CD4-positive, CD25-positive, alpha-beta regulatory T cell (primary cell): ENCODE data around the gene TAL1. TPM values are rescaled to one million over a fixed set of nuclear protein-coding genes. Genes with fewer than 3 reads are reported as not detected.
A peak's percentile ranks its signal among the peaks of the same experiment; 100 is the strongest.
"Not testable (repeated sequence)": the region's sequence is repeated elsewhere in the genome, so short reads cannot be mapped to it uniquely, and the experiment has no call there.

Experiments
- ATAC-seq, 2 donors: fragments of 150-1000 bp; cut with Tn5 transposase; one replicate each; pipeline ENCODE4 v1.10.0; 2021; ENCODE audit warnings: low read depth in 2 of 2, moderate number of reproducible peaks in 2 of 2, moderate library complexity in 1 of 2
- DNase-seq, 3 donors: peaks; one replicate each; pipeline versions ENCODE4 v3.0.0 to v3.0.0-alpha.2; 2012 to 2022; ENCODE audit warnings: mixed read lengths in 1 of 3
- H3K27ac ChIP-seq: one replicate; pipeline ENCODE4 v1.7.0; 2013; ENCODE audit warnings: mild to moderate bottlenecking, low read length; ENCODE audit not compliant: insufficient read depth, poor library complexity, severe bottlenecking
- H3K27me3 ChIP-seq: one replicate; pipeline ENCODE4 v1.7.0; 2013; ENCODE audit warnings: low read length; ENCODE audit not compliant: control insufficient read depth, insufficient read depth
- H3K36me3 ChIP-seq: one replicate; pipeline ENCODE4 v1.7.0; 2013; ENCODE audit warnings: mild to moderate bottlenecking, low read length, moderate library complexity; ENCODE audit not compliant: control insufficient read depth, insufficient read depth
- H3K4me1 ChIP-seq: 2 replicates; pipeline ENCODE4 v1.7.0; 2013; ENCODE audit warnings: mild to moderate bottlenecking, low read length; ENCODE audit not compliant: insufficient read depth, control insufficient read depth, poor library complexity, severe bottlenecking
- H3K4me3 ChIP-seq: one replicate; pipeline ENCODE4 v1.7.0; 2013; ENCODE audit warnings: low read depth, mild to moderate bottlenecking, low read length, moderate library complexity
- H3K9me3 ChIP-seq, 2 experiments: 1 replicate in 1 of 2; 2 replicates in 1 of 2; pipeline ENCODE4 v1.7.0; 2013; ENCODE audit warnings: low read length in 2 of 2, mild to moderate bottlenecking in 1 of 2, moderate library complexity in 1 of 2; ENCODE audit not compliant: control insufficient read depth in 2 of 2
- H3K27ac Mint-ChIP-seq, 3 donors: one replicate each; pipeline ENCODE4 v1.8.0; 2020 to 2022; ENCODE audit warnings: mild to moderate bottlenecking in 3 of 3, mixed read lengths in 3 of 3, moderate library complexity in 2 of 3
- H3K27me3 Mint-ChIP-seq: one replicate; pipeline ENCODE4 v1.8.0; 2022; ENCODE audit warnings: mild to moderate bottlenecking, mixed read lengths
- H3K36me3 Mint-ChIP-seq: one replicate; pipeline ENCODE4 v1.8.0; 2020; ENCODE audit warnings: mixed read lengths
- H3K4me1 Mint-ChIP-seq, 4 donors: one replicate each; pipeline ENCODE4 v1.8.0; 2020 to 2022; ENCODE audit warnings: mixed read lengths in 4 of 4, mild to moderate bottlenecking in 1 of 4
- H3K4me3 Mint-ChIP-seq, 4 donors: one replicate each; pipeline ENCODE4 v1.8.0; 2020 to 2022; ENCODE audit warnings: mild to moderate bottlenecking in 4 of 4, mixed read lengths in 4 of 4, moderate library complexity in 3 of 4
- H3K9me3 Mint-ChIP-seq, 7 donors: one replicate each; pipeline ENCODE4 v1.8.0; 2020 to 2022; ENCODE audit warnings: mixed read lengths in 7 of 7, mild to moderate bottlenecking in 3 of 7, moderate library complexity in 2 of 7
- polyA plus RNA-seq, 4 donors: library from polyadenylated mRNA; unstranded; fragments of 300-500 nt; fragmentation: Illumina TruSeq; gene quantifications; one replicate each; pipeline ENCODE4 v1.2.3, GENCODE V29; 2021
- total RNA-seq: library from RNA; stranded (reverse); gene quantifications from one replicate; pipeline ENCODE4 v1.2.3, GENCODE V29; 2022

The TAL1 gene
- total and polyA plus RNA-seq, 5 donors from 2014 or later = 4.4 TPM; not detected in 4

DNA sequence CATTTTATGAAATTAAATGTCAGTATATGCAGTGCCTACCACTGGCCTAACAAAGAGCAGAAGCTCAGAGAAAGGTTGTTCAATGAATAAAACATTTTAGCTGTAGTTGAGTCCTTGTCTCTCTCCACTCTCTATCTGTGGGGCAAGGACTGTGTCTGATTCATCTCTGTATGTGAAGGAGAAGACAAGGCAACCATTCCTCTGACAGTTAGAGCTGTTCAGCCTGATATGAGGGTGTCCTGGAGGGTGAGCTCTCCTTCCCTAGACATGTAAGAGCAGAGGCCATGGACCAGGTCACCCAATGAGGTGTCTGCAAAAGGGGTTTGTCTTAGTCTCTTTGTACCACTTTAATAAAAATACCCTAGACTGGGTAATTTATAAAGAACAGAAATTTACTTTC is 37.7 kb downstream of the TAL1 start:
- peaks cover 0 to 5% (median 0%) of the 10 kb centered on the region in 7 donors for H3K9me3 Mint-ChIP-seq
- no peak for DNase-seq

DNA sequence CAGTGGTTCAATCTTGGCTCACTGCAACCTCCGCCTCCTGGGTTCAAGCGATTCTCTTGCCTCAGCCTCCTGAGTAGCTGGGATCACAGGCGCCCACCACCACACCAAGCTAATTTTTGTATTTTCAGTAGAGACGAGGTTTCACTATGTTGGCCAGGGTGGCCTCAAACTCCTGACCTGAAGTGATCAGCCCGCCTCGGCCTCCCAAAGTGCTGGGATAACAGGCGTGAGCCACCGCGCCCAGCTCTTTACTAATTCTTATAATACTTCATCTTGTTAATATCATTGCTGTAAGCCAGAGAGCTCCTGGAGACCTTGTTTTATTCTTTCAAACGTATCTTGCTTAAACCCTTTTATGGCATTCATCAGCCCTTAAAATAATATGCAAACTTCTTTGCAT is 38.5 kb downstream of the TAL1 start:
- H3K4me3 ChIP-seq, H3K27ac Mint-ChIP-seq, H3K4me3 Mint-ChIP-seq, DNase-seq, H3K27ac ChIP-seq, H3K9me3 ChIP-seq, H3K4me1 ChIP-seq, H3K36me3 ChIP-seq, H3K4me1 Mint-ChIP-seq, H3K27me3 ChIP-seq, H3K9me3 Mint-ChIP-seq, H3K36me3 Mint-ChIP-seq, ATAC-seq: not testable (repeated sequence)
- H3K27me3 Mint-ChIP-seq = peaks cover 17% of the 10 kb centered on the region

More for the DNA sequence above, 37.7 kb downstream of the TAL1 start:
- H3K4me3 Mint-ChIP-seq = no peak overlapping the region
- H3K9me3 ChIP-seq = no peaks in the 10 kb centered on the region
- H3K27ac Mint-ChIP-seq = no peak overlapping the region
- no peaks in the 10 kb centered on the region for H3K36me3 Mint-ChIP-seq
- H3K4me1 Mint-ChIP-seq = peaks cover 0 to 4% (median 2%) of the 10 kb centered on the region in 4 donors
- H3K4me1 ChIP-seq = no peaks in the 10 kb centered on the region
- peaks cover 2% of the 10 kb centered on the region for H3K27me3 ChIP-seq
- no peak for ATAC-seq
- H3K27ac ChIP-seq = no peak overlapping the region
- H3K4me3 ChIP-seq = no peak overlapping the region
- no peaks in the 10 kb centered on the region for H3K36me3 ChIP-seq
- peaks cover 22% of the 10 kb centered on the region for H3K27me3 Mint-ChIP-seq

DNA sequence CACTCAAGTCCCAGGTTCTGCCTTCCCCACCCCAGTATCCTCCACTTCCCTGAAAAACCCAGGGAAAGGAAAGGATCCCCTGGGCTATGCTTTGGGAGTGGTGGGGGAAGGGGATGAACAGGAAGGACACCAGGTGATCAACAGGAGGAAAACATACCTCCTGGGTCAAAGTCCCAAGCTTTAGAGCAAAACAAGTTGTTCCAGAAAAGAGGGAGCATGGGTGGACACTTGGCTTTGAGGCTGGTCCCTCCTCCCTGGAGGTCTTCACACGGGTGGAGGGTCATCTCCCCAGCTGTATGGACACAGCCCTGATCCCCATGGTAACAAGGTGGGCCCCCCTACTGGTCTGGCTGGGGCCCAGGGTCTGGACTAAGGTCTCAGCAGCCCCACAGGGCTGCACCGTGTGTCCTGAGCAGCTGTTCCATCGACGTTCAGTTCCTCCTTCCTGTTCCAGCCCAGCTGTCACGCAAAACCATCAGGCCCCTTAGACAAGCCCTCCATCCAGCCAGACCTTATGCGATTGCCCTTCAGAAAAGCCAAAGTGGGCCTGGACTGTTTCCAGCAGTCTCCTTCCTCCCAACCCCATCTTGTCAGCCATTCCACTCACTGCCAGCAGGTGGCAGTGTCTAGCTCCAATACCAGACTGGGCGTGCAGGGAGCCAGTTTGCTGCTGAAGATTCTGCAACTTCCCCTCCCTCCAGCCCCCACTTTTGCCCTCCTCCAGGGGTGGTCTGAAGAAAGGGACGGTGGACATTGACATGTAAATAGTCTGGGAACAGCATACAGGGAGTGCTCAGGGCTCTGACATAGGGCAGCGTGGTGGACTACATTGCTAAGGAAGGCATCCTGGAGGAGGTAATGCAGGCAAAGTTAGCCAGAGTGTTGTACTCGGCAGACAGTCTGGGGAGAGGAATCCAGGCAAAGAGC is 39.3 kb downstream of the TAL1 start:
- no peaks in the 10 kb centered on the region for H3K36me3 ChIP-seq
- H3K4me3 ChIP-seq = no peak overlapping the region
- Mint-ChIP-seq H3K4me3 (peak overlapping the region in 1 of 4 donors; percentile 84), H3K36me3 (no peaks in the 10 kb centered on the region), H3K27ac (peak overlapping the region in 2 of 3 donors; percentile 69 to 72), H3K27me3 (peaks cover 17% of the 10 kb centered on the region), H3K9me3 (no peaks in the 10 kb centered on the region), H3K4me1 (peaks cover 0 to 4% (median 2%) of the 10 kb centered on the region in 4 donors)
- peak; percentile 58 to 68 for ATAC-seq
- DNase-seq = peak; percentile 39 to 71 (median 58)
- H3K9me3 ChIP-seq = no peaks in the 10 kb centered on the region
- H3K27me3 ChIP-seq = peaks cover 2% of the 10 kb centered on the region
- H3K27ac ChIP-seq = no peak overlapping the region
- H3K4me1 ChIP-seq = no peaks in the 10 kb centered on the region

DNA sequence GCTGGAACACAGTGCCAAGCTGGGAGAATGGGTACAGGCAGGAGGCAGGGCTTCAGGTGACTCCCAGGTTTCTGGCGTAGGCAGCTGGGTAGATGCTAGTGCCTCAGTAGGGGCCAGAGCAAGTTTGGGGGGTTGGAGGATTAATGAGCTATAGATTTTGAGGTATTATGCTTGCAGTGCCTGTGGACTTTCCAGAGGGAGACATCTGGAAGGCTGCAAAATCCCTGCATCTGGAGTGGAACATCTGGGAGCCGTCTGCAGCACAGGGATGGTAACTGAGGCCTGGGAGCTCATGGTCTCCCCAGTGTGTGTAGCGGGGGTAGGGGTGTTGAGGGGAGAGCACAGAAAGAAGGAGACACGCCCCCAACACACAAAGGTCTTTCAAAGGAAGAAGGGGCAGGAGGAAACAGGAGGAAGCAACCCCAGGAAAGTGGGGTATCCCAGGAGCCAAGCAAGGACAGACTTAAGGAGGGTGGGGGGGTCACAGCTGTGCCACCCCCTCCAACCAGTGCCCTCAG is 40.0 kb downstream of the TAL1 start:
- H3K4me1 Mint-ChIP-seq = peaks cover 0 to 4% (median 2%) of the 10 kb centered on the region in 4 donors
- Histone ChIP-seq H3K4me1 (no peaks in the 10 kb centered on the region), H3K36me3 (no peaks in the 10 kb centered on the region), H3K27me3 (peaks cover 2% of the 10 kb centered on the region), H3K27ac (no peak overlapping the region), H3K4me3 (no peak overlapping the region), H3K9me3 (no peaks in the 10 kb centered on the region)
- H3K27me3 Mint-ChIP-seq = peaks cover 17% of the 10 kb centered on the region
- H3K36me3 Mint-ChIP-seq = no peaks in the 10 kb centered on the region
- no peak overlapping the region for H3K4me3 Mint-ChIP-seq
- no peak overlapping the region for H3K27ac Mint-ChIP-seq
- no peaks in the 10 kb centered on the region for H3K9me3 Mint-ChIP-seq
- DNase-seq (no peak), ATAC-seq (no peak)

DNA sequence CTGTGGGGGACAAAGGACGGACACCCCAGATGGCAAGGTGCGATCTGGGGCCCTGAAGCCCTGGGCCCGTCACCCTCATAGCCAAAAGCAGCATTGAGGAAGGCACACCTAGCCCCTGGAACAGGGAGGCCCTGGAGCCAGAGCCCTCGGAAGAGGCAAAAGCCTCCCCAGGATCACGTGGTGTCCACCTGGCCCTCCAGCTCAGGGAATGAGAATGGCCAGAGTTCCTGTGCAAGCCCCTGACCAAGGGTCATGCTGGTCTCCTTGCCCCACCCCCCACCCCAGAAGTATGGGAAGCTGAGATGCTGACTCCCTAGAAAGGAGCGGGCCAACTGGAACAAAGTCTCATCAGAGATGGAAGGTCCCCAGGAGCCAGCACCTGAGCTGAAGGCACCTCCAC is 41.2 kb downstream of the TAL1 start:
- H3K4me3 Mint-ChIP-seq = no peak overlapping the region
- Histone ChIP-seq H3K36me3 (no peaks in the 10 kb centered on the region), H3K9me3 (no peaks in the 10 kb centered on the region), H3K27ac (no peak overlapping the region), H3K27me3 (peaks cover 2% of the 10 kb centered on the region), H3K4me3 (no peak overlapping the region), H3K4me1 (no peaks in the 10 kb centered on the region)
- no peaks in the 10 kb centered on the region for H3K36me3 Mint-ChIP-seq
- DNase-seq = no peak
- peaks cover 0 to 1% (median 0%) of the 10 kb centered on the region in 7 donors for H3K9me3 Mint-ChIP-seq
- H3K4me1 Mint-ChIP-seq = peaks cover 0 to 4% (median 2%) of the 10 kb centered on the region in 4 donors
- no peak for ATAC-seq
- H3K27ac Mint-ChIP-seq = no peak overlapping the region
- H3K27me3 Mint-ChIP-seq = peaks cover 11% of the 10 kb centered on the region

DNA sequence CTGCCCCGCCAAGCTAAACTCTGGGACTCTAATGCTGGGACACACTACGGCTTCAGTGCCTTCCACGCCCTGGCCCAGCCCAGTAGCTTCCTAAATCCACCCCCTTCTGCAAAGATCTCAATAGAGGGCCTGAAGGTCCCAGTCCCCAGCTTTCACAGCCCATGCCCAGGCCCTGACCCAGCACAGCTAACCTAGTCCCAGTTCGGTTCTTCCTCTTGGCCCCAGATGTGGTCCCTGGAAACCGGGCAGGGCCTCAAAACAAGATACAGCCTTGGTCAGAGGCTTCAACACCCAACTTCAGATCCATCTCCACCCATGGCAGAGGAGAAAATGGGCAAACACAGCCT is 41.5 kb downstream of the TAL1 start:
- DNase-seq (no peak), ATAC-seq (no peak)
- Histone ChIP-seq H3K4me1 (no peaks in the 10 kb centered on the region), H3K27me3 (peaks cover 2% of the 10 kb centered on the region), H3K27ac (no peak overlapping the region), H3K9me3 (no peaks in the 10 kb centered on the region), H3K4me3 (no peak overlapping the region), H3K36me3 (no peaks in the 10 kb centered on the region)
- Mint-ChIP-seq H3K4me1 (peaks cover 0 to 4% (median 2%) of the 10 kb centered on the region in 4 donors), H3K27ac (no peak overlapping the region), H3K4me3 (no peak overlapping the region), H3K27me3 (peaks cover 11% of the 10 kb centered on the region), H3K36me3 (no peaks in the 10 kb centered on the region), H3K9me3 (peaks cover 0 to 1% (median 0%) of the 10 kb centered on the region in 7 donors)

DNA sequence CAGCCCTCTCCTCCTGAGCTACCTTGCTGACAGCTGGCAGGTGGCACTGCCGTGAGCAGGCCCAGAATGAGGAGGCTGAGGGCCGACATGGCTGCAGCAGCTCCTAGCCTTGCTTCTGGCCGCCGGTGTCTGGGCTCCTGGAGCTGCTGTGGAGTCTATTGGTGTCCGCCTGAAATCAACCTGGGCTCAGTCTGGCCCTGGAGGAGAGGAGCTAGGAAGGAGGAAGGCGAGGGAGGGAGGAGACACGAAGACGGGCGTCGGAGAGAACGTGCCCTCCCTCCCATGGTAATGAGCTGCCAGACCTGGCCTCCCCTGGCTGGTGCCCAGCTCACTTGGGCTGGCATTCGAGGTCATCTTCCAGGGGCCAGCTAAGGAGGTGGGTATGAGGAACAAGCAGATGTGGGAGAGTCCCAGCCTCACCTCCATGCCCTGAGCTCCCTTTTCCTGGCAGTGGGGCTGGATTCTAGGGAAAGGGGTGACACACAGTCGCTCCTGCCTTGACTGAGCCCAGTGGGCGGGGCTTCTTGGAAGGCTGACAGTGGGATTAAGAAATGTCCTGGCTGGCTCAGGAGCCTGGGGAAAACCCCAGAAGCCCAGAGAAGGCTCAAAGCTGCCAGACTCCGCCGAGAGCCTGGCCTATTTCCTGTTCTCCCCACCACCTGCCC is 42.0 kb downstream of the TAL1 start, which contains the start of gene PDZK1IP1:
TSS of gene PDZK1IP1 (minus strand) at position 193 of the 665 bp plus-strand sequence. CDS start at position 89, 104 bp downstream.
- Mint-ChIP-seq H3K4me1 (peaks cover 0 to 4% (median 2%) of the 10 kb centered on the region in 4 donors), H3K27ac (no peak within 1 kb of the TSS), H3K4me3 (no peak within 1 kb of the TSS), H3K9me3 (peaks cover 0 to 1% (median 0%) of the 10 kb centered on the region in 7 donors), H3K27me3 (peaks cover 7% of the 10 kb centered on the region), H3K36me3 (no peaks in the 10 kb centered on the region)
- ATAC-seq (no peak), DNase-seq (no peak)
- H3K27ac ChIP-seq = no peak within 1 kb of the TSS
- no peaks in the 10 kb centered on the region for H3K9me3 ChIP-seq
- no peak within 1 kb of the TSS for H3K4me3 ChIP-seq
- peaks cover 2% of the 10 kb centered on the region for H3K27me3 ChIP-seq
- no peaks in the 10 kb centered on the region for H3K4me1 ChIP-seq
- no peaks in the 10 kb centered on the region for H3K36me3 ChIP-seq
